GM23338 (cell line): Measurements from ENCODE around the gene TMEM134. TPM values are rescaled to one million over a fixed set of nuclear protein-coding genes. Genes with fewer than 3 reads are reported as not detected.

ENCODE experiments used
- ATAC-seq: fragments of 200-7000 bp; cut with Tn5 transposase; 3 replicates; pipeline ENCODE4 v1.9.1; 2020
- DNase-seq: peaks from one replicate; pipeline ENCODE4 v3.0.0-alpha.2; 2015; ENCODE audit warnings: low spot score
- H2AFZ ChIP-seq: fragments of 200-600 bp; sonication (generic); 2 replicates; pipeline ENCODE4 v1.8.0; 2016; ENCODE audit warnings: antibody characterized with exemption, mild to moderate bottlenecking, moderate library complexity
- H3F3A ChIP-seq: fragments of 200-600 bp; sonication (generic); replicated peaks from 2 replicates; pipeline ENCODE4 v1.8.0; 2017; ENCODE audit warnings: antibody characterized with exemption, mixed run types, low read depth
- H3K27ac ChIP-seq: fragments of 200-600 bp; sonication (generic); 2 replicates; pipeline ENCODE4 v1.6.1; 2016; ENCODE audit warnings: low read depth
- H3K27me3 ChIP-seq: fragments of 200-600 bp; sonication (generic); 2 replicates; pipeline ENCODE4 v1.8.0; 2016; ENCODE audit warnings: mild to moderate bottlenecking, mixed run types, moderate library complexity; ENCODE audit not compliant: insufficient read depth
- H3K36me3 ChIP-seq: fragments of 200-600 bp; sonication (generic); 2 replicates; pipeline ENCODE4 v1.8.0; 2016; ENCODE audit warnings: mild to moderate bottlenecking; ENCODE audit not compliant: insufficient read depth
- H3K4me1 ChIP-seq: fragments of 200-600 bp; sonication (generic); 2 replicates; pipeline ENCODE4 v1.8.0; 2016; ENCODE audit warnings: mild to moderate bottlenecking, moderate library complexity; ENCODE audit not compliant: insufficient read depth
- H3K4me2 ChIP-seq: fragments of 200-600 bp; sonication (generic); 2 replicates; pipeline ENCODE4 v1.7.1; 2017; ENCODE audit warnings: mixed run types
- H3K4me3 ChIP-seq: fragments of 200-600 bp; sonication (generic); 2 replicates; pipeline ENCODE4 v1.6.1; 2016; ENCODE audit warnings: mixed run types
- H3K79me2 ChIP-seq: fragments of 200-600 bp; sonication (generic); replicated peaks from 2 replicates; pipeline ENCODE4 v1.8.0; 2017; ENCODE audit warnings: mild to moderate bottlenecking; ENCODE audit not compliant: insufficient read depth
- H3K9me2 ChIP-seq: fragments of 200-600 bp; sonication (generic); 2 replicates; pipeline ENCODE4 v1.8.0; 2017; ENCODE audit not compliant: insufficient read depth
- H4K20me1 ChIP-seq: fragments of 200-600 bp; sonication (generic); replicated peaks from 2 replicates; pipeline ENCODE4 v1.8.0; 2017; ENCODE audit warnings: mild to moderate bottlenecking; ENCODE audit not compliant: insufficient read depth
- H3K27ac Mint-ChIP-seq: 2 replicates; pipeline ENCODE4 v1.8.0; 2020; ENCODE audit warnings: inconsistent platforms, mild to moderate bottlenecking, moderate library complexity, mixed read lengths
- H3K27me3 Mint-ChIP-seq: 3 replicates; pipeline ENCODE4 v1.8.0; 2022; ENCODE audit warnings: low read depth, mild to moderate bottlenecking, moderate library complexity, mixed read lengths, inconsistent platforms; ENCODE audit not compliant: insufficient read depth, poor library complexity
- H3K36me3 Mint-ChIP-seq: 3 replicates; pipeline ENCODE4 v1.8.0; 2021; ENCODE audit warnings: low read depth, mild to moderate bottlenecking, inconsistent platforms, moderate library complexity, mixed read lengths
- H3K4me1 Mint-ChIP-seq: 3 replicates; pipeline ENCODE4 v1.8.0; 2020; ENCODE audit warnings: mild to moderate bottlenecking, inconsistent platforms, mixed read lengths
- H3K4me3 Mint-ChIP-seq: 3 replicates; pipeline ENCODE4 v1.8.0; 2021; ENCODE audit warnings: moderate library complexity, mild to moderate bottlenecking, inconsistent platforms, mixed read lengths
- H3K9me3 Mint-ChIP-seq: 3 replicates; pipeline ENCODE4 v1.8.0; 2020; ENCODE audit warnings: moderate library complexity, mild to moderate bottlenecking, inconsistent platforms, mixed read lengths
- CREB1 ChIP-seq: fragments of 250-450 bp; sonication (Bioruptor Pico); IDR thresholded peaks from 2 replicates; pipeline ENCODE4 v1.5.0; 2020; ENCODE audit warnings: low read depth, mild to moderate bottlenecking, moderate library complexity
- CTCF ChIP-seq, 2 experiments: fragments of 200-600 bp in 1 of 2; sonication (generic) in 1 of 2; conservative IDR thresholded peaks; 2 replicates each; pipeline versions ENCODE4 v1.5.1 to v1.6.1; 2016 to 2017; ENCODE audit warnings: antibody characterized with exemption in 2 of 2, low read depth in 2 of 2, mild to moderate bottlenecking in 2 of 2, moderate library complexity in 1 of 2
- ETS1 ChIP-seq: IDR thresholded peaks from 2 replicates; pipeline ENCODE4 v1.6.1; 2016; ENCODE audit warnings: antibody characterized with exemption
- EZH2 ChIP-seq: fragments of 200-600 bp; sonication (generic); IDR thresholded peaks from one replicate; pipeline ENCODE4 v1.8.0; 2017; ENCODE audit warnings: antibody characterized with exemption, mild to moderate bottlenecking, low read depth; ENCODE audit not compliant: unreplicated experiment
- EZH2phosphoT487 ChIP-seq: fragments of 200-600 bp; sonication (generic); IDR thresholded peaks from one replicate; pipeline ENCODE4 v1.8.1; 2018; ENCODE audit warnings: antibody characterized with exemption; ENCODE audit not compliant: unreplicated experiment
- JUNB ChIP-seq: IDR thresholded peaks from one replicate; pipeline ENCODE4 v1.6.1; 2016; ENCODE audit warnings: antibody characterized with exemption; ENCODE audit not compliant: unreplicated experiment
- POLR2AphosphoS5 ChIP-seq: IDR thresholded peaks from 2 replicates; pipeline ENCODE4 v1.6.1; 2016; ENCODE audit warnings: antibody characterized with exemption, low read depth
- STAT1 ChIP-seq: IDR thresholded peaks from one replicate; pipeline ENCODE4 v1.6.1; 2016; ENCODE audit warnings: antibody characterized with exemption; ENCODE audit not compliant: unreplicated experiment
- ZNF114 ChIP-seq: fragments of 250-450 bp; sonication (Bioruptor Pico); IDR thresholded peaks from 2 replicates; pipeline ENCODE4 v1.5.0; 2020; ENCODE audit warnings: mild to moderate bottlenecking, moderate library complexity
- ZNF331 ChIP-seq: fragments of 250-450 bp; sonication (Bioruptor Pico); IDR thresholded peaks from 2 replicates; pipeline ENCODE4 v1.5.0; 2020; ENCODE audit warnings: low read depth, mild to moderate bottlenecking, moderate library complexity
- ZNF462 ChIP-seq: fragments of 250-450 bp; sonication (Bioruptor Pico); IDR thresholded peaks from 2 replicates; pipeline ENCODE4 v1.5.0; 2020; ENCODE audit warnings: mild to moderate bottlenecking, moderate library complexity
- polyA plus RNA-seq: library from polyadenylated mRNA; unstranded; fragments of >200 nt; fragmentation: Nextera tagmentation; extraction: Ambion mirVana; gene quantifications from 2 replicates; pipeline ENCODE4 v1.2.1, GENCODE V29; 2016
- total RNA-seq: library from RNA; depleted of rRNA; stranded (reverse); fragments of >200 nt; shearing (Covaris generic); gene quantifications from 2 replicates; pipeline ENCODE4 v1.2.3, GENCODE V29; 2014

TMEM134 gene
- total and polyA plus RNA-seq, 2 experiments from 2014 or later: 61.4 to 69.2 TPM

- no peak for TF ChIP-seq ZNF462 (CRISPR knock-in tag)
- TF ChIP-seq CTCF (conservative IDR thresholded peaks at IDR 0.05; ENCODE audit: low read depth in 2 of 2): no peak
- no peak for TF ChIP-seq ZNF114 (CRISPR knock-in tag)
- TF ChIP-seq EZH2phosphoT487: no peak
- TF ChIP-seq STAT1: no peak
These were observed 20.3 kb upstream of the TMEM134 start (continued) for GRCh38 chr11:67489203-67489884.

- Mint-ChIP-seq H3K4me1 (peaks cover 23% of the 10 kb centered on the region), H3K27ac (no peak overlapping the region), H3K4me3 (no peak overlapping the region; the same call in 2 of the 3 replicates), H3K36me3 (peaks cover 14% of the 10 kb centered on the region; the same call in 1 of the 3 replicates), H3K27me3 (peaks cover 23% of the 10 kb centered on the region), H3K9me3 (peaks cover 4% of the 10 kb centered on the region; the same call in 2 of the 3 replicates)
- H3K27ac ChIP-seq: no peak overlapping the region
- no peak overlapping the region for H2AFZ ChIP-seq
- H4K20me1 ChIP-seq: no peaks in the 10 kb centered on the region; the same call in 1 of the 2 replicates
- ATAC-seq (no peak), DNase-seq (no peak)
- no peak overlapping the region for H3K4me2 ChIP-seq
- H3K9me2 ChIP-seq: no peaks in the 10 kb centered on the region
- H3K36me3 ChIP-seq: no peaks in the 10 kb centered on the region; the same call in 1 of the 2 replicates
- H3F3A ChIP-seq: no peaks in the 10 kb centered on the region
- no peaks in the 10 kb centered on the region; the same call in 1 of the 2 replicates for H3K4me1 ChIP-seq
- no peaks in the 10 kb centered on the region for H3K79me2 ChIP-seq
- H3K27me3 ChIP-seq: peaks cover 8% of the 10 kb centered on the region
- H3K4me3 ChIP-seq: no peak overlapping the region
- TF ChIP-seq EZH2: no peak
- TF ChIP-seq POLR2AphosphoS5: no peak
- no peak for TF ChIP-seq ZNF331
- no peak for TF ChIP-seq ZNF114 (CRISPR knock-in tag)
- TF ChIP-seq STAT1: no peak
- no peak for TF ChIP-seq EZH2phosphoT487
- TF ChIP-seq CREB1 (CRISPR knock-in tag): no peak
- TF ChIP-seq ETS1: no peak
- no peak for TF ChIP-seq CTCF (conservative IDR thresholded peaks at IDR 0.05; ENCODE audit: low read depth in 2 of 2)
- TF ChIP-seq JUNB: no peak
These were observed 17.6 kb upstream of the TMEM134 start for GRCh38 chr11:67486481-67487195.
